GM13976 (cell line): ENCODE measurements around the gene NEK7.

Experiments
- DNase-seq: peaks from one replicate; pipeline ENCODE4 v3.0.0; 2012; ENCODE audit warnings: low spot score
- in situ Hi-C: fragments of 300-500 bp; cut with MboI; formaldehyde crosslinking; loops from one replicate; pipeline ENCODE4 v1.12.0; 2022; ENCODE audit warnings: low sequenced_read_pairs, mixed read lengths, inconsistent platforms; ENCODE audit not compliant: unreplicated experiment
- TF ChIP-seq, protein P1 (sequence below): IDR thresholded peaks from 2 replicates; pipeline ENCODE4 v1.5.1; 2012; ENCODE audit warnings: borderline replicate concordance, mild to moderate bottlenecking; ENCODE audit not compliant: insufficient read depth; ENCODE audit errors: extremely low read depth, missing control alignments, control extremely low read depth

NEK7 gene

DNA sequence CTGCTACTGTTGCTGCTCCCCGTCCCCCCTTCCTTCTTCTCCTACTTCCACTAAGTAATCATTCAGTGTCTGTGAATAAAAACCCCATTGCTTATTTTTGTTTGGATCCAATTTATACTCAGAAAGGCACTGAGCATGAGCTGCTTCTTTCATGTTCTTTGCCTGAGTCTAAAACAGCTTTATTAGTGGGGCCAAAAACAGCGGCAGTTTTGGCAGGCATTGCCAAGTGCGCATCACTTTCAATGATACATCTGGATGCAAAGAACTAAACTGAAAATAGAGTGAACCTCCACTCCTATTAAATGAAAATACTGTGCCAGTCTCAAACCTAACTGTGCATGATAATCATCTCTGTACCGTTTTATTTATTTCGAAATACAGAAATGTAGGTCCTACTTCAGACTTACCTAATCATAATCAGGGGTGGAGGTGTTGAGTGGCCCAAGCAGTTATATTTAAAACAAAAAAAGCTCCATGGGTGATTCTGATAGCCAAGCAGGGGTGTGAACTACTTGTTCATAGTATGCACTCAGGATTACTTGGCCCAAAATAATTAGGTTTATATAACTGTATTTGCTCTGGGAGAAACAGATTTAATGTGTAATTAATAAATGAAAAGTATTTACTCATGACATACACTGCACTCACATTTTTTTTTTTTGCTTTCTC is 48.4 kb downstream of the NEK7 start:
- TF ChIP-seq, protein P1, sequence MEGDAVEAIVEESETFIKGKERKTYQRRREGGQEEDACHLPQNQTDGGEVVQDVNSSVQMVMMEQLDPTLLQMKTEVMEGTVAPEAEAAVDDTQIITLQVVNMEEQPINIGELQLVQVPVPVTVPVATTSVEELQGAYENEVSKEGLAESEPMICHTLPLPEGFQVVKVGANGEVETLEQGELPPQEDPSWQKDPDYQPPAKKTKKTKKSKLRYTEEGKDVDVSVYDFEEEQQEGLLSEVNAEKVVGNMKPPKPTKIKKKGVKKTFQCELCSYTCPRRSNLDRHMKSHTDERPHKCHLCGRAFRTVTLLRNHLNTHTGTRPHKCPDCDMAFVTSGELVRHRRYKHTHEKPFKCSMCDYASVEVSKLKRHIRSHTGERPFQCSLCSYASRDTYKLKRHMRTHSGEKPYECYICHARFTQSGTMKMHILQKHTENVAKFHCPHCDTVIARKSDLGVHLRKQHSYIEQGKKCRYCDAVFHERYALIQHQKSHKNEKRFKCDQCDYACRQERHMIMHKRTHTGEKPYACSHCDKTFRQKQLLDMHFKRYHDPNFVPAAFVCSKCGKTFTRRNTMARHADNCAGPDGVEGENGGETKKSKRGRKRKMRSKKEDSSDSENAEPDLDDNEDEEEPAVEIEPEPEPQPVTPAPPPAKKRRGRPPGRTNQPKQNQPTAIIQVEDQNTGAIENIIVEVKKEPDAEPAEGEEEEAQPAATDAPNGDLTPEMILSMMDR = no peak
- DNase-seq = no peak
- in situ Hi-C loops = no loop called here

DNA sequence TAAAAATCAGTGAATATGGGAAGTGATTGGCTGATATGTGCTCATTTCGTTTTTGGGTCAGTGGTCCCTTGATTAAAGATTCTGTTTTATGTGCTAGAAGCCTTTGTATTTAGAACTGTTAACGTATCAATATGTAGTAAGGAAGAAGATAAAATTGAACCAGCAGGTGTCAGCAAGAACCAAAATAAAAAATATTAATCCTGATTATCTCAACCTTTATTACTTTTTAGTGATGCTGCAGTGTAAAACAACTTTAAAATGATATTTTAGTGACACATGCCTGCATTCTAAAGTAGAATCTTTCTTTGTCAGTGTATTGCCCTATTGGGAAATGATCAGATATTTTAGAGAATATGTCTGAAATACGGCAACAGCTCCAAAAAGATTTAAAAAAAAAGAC is 49.5 kb downstream of the NEK7 start:
- DNase-seq = no peak
- TF ChIP-seq, protein P1 = no peak
- in situ Hi-C loops = no loop called here

DNA sequence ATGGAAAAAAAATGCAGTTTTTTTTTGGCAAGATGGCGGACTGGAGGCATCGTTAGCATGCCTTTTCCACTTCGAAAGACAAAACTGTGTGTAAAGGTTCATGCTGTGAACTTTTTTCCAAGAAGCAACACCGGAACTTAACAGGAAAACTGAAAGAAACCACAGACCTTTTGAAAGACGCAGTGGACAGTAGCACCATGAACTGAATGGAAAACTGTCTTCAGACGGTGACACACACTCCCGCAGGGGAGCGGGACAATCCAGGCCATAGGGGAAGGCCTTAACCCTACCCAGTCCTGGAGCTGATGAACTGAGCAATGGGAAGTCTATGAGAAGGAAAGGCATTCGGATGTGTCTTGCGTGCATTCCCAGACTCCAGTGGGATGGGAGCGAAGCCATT is 54.9 kb downstream of the NEK7 start:
- in situ Hi-C loops = no loop called here
- TF ChIP-seq, protein P1 = no peak
- DNase-seq = no peak

DNA sequence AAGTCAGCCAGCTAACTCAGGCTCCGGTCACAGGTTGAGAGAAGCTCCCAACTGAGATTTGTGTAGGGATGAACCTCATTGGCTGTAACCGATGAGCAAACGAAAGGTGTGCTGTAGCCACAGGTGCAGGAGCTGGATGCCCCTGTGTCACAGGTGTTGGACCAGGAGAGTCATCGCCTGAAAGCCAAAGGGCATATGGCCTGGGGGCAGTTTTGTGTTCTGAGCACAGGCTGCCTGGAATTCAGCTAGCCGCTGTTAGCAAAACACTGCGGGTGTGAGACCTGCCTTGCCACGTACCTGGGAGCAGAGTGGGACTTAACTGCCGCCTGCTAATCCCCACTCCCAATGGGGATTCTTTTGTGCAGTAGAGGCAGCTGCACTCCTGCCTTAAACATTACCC is 55.3 kb downstream of the NEK7 start:
- TF ChIP-seq, protein P1 = no peak
- in situ Hi-C loops = no loop called here
- DNase-seq = no peak

DNA sequence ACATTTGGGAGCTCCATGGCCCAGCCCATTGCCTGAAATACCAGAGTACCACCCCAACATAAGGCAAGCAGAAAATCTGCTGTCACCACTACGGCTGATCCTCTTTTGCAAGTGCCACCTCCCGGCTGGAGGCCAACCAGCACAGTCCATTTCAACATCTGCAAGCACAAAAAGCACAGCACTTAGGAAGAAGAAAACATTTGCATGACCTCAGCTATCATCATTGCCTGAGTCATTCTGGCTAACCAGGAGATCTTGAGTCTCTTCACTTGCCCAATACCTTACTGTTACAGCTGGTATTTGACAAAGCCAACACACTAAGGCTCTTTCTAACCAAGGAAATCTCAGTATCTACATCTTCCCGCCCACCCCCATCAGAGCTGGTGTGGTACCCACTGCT is 55.9 kb downstream of the NEK7 start:
- no peak for DNase-seq
- in situ Hi-C loops = no loop called here
- TF ChIP-seq, protein P1 = no peak

DNA sequence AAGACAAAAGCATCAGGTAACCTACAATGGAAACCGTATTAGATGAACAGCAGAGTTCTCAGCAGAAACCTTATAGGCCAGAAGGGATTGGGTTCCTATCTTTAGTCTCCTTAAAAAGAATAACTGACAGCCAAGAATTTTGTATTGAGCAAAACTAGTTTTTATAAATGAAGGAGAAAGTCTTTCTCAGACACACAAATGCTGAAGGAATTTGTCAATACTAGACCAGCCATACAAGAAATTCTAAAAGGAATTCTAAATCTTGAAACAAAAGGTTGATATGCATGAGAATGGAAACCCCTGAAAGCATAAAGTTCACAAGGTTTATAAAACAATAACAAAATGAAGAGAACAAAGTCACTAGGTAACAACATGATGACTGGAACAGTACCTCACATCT is 58.1 kb downstream of the NEK7 start:
- no peak for DNase-seq
- in situ Hi-C loops = no loop called here
- TF ChIP-seq, protein P1 = no peak
